PFSK-1 (cell line): ENCODE results near the gene SDF2L1.

Source experiments
- POLR2AphosphoS5 ChIP-seq: IDR thresholded peaks from 2 replicates; pipeline ENCODE4 v1.6.1; 2012; ENCODE audit warnings: low read depth, mild to moderate bottlenecking, control low read depth, low read length, moderate library complexity
- TAF1 ChIP-seq: IDR thresholded peaks from 2 replicates; pipeline ENCODE4 v1.6.1; 2012; ENCODE audit warnings: low read length, control low read depth, borderline replicate concordance; ENCODE audit not compliant: insufficient read depth
- TF ChIP-seq, protein P1 (sequence below), 2 experiments: IDR thresholded peaks; 2 replicates each; pipeline versions ENCODE4 v1.6.1 to v1.8.0; 2011 to 2012; ENCODE audit warnings: low read depth in 2 of 2, low read length in 2 of 2, control low read depth in 1 of 2, inconsistent platforms in 1 of 2, mild to moderate bottlenecking in 1 of 2, moderate library complexity in 1 of 2; ENCODE audit not compliant: insufficient read depth in 1 of 2

DNA sequence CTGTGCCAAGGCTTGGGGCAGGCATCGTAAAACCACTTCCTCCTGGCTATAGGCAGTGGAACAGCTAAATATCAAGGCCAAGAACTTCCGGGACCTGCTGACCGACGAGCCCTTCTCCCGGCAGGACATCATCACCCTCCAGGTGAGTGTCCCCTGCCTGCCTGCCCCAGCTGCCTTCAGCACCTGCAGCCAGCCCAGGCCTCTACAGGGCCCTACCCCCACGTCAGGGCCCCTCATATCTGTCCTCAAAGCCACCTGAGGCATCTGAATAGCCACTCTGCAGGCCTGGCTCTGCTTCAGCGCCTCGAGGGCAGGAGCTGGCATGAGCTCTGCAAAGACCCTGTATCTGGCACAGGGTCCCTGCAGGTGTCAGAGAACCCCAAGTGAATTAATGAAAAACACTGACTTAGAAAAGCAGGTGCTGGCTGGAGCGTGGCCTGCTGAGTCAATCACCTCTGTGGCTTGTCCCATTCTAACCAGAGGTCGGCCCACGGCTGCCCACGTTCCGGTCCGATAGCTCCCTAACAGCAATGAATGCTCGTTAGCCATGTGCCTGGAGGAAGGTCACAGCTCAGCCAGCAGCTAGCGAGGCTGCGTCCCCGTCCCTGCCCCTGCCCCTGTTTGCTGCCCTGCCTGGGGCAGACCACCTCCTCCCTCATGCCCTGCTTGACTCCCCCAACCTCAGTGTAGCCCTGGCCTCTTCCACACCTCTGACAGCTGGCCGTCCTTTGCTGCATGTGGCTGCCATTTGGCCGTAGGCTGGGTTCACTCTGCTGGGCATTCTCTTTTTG lies 40.5 kb downstream of the SDF2L1 start:
- TF ChIP-seq POLR2AphosphoS5 = no peak
- TF ChIP-seq, protein P1, sequence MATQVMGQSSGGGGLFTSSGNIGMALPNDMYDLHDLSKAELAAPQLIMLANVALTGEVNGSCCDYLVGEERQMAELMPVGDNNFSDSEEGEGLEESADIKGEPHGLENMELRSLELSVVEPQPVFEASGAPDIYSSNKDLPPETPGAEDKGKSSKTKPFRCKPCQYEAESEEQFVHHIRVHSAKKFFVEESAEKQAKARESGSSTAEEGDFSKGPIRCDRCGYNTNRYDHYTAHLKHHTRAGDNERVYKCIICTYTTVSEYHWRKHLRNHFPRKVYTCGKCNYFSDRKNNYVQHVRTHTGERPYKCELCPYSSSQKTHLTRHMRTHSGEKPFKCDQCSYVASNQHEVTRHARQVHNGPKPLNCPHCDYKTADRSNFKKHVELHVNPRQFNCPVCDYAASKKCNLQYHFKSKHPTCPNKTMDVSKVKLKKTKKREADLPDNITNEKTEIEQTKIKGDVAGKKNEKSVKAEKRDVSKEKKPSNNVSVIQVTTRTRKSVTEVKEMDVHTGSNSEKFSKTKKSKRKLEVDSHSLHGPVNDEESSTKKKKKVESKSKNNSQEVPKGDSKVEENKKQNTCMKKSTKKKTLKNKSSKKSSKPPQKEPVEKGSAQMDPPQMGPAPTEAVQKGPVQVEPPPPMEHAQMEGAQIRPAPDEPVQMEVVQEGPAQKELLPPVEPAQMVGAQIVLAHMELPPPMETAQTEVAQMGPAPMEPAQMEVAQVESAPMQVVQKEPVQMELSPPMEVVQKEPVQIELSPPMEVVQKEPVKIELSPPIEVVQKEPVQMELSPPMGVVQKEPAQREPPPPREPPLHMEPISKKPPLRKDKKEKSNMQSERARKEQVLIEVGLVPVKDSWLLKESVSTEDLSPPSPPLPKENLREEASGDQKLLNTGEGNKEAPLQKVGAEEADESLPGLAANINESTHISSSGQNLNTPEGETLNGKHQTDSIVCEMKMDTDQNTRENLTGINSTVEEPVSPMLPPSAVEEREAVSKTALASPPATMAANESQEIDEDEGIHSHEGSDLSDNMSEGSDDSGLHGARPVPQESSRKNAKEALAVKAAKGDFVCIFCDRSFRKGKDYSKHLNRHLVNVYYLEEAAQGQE (IDR thresholded peaks at IDR 0.05; ENCODE audit: insufficient read depth in 1 of 2, low read depth in 2 of 2, low read length in 2 of 2) = no peak
- TF ChIP-seq TAF1 = no peak
